Right lobe of liver (tissue), 6 donors: Measurements from ENCODE around the gene NDUFS3. TPM values are rescaled to one million over a fixed set of nuclear protein-coding genes. Genes with fewer than 3 reads are reported as not detected.
A peak's percentile ranks its signal among the peaks of the same experiment; 100 is the strongest.

ENCODE experiments used
- ATAC-seq, 4 donors: fragments of 200-7000 bp; cut with Tn5 transposase; one replicate each; pipeline ENCODE4 v1.9.1; 2020; ENCODE audit warnings: mild to moderate bottlenecking in 4 of 4, moderate library complexity in 4 of 4
- DNase-seq, 3 donors: peaks; one replicate each; pipeline ENCODE4 v3.0.0-alpha.2; 2020
- H3K27ac ChIP-seq, 3 donors: fragments of 200-600 bp; one replicate each; pipeline ENCODE4 v1.8.0; 2022
- H3K27me3 ChIP-seq, 2 donors: fragments of 200-600 bp; one replicate each; pipeline ENCODE4 v1.8.0; 2022
- H3K36me3 ChIP-seq, 4 donors: fragments of 200-600 bp; sonication (generic) in 1 of 4; one replicate each; pipeline versions ENCODE4 v1.5.1 to v1.8.0; 2017 to 2022; ENCODE audit warnings: control low read depth in 1 of 4
- H3K4me1 ChIP-seq, 4 donors: fragments of 200-600 bp; sonication (generic) in 1 of 4; one replicate each; pipeline versions ENCODE4 v1.5.1 to v1.8.0; 2017 to 2022; ENCODE audit warnings: control low read depth in 1 of 4
- H3K4me3 ChIP-seq, 3 donors: fragments of 200-600 bp; one replicate each; pipeline ENCODE4 v1.8.0; 2022
- H3K9me3 ChIP-seq, 4 donors: fragments of 200-600 bp; sonication (generic) in 1 of 4; one replicate each; pipeline versions ENCODE4 v1.5.1 to v1.8.0; 2017 to 2022; ENCODE audit warnings: control low read depth in 1 of 4
- POLR2A ChIP-seq: fragments of 450-650 bp; IDR thresholded peaks from one replicate; pipeline ENCODE4 v1.6.1; 2017; ENCODE audit warnings: antibody characterized with exemption, mild to moderate bottlenecking
- WGBS: methylation state at CpG from one replicate; pipeline ENCODE4 v1.1.6; 2018; ENCODE audit warnings: low coverage, low lambda C conversion rate; ENCODE audit not compliant: insufficient coverage; ENCODE audit errors: missing lambda C conversion rate; 5-methylcytosine and 5-hydroxymethylcytosine counted together
- intact Hi-C, 2 donors: fragments of 100-400 bp; cut with DNase I; formaldehyde crosslinking; loops; one replicate each; pipeline versions ENCODE4 v1.11.2 to v1.14.1; 2022
- total RNA-seq, 6 experiments: library from RNA; depleted of rRNA in 2 of 6; stranded (reverse); fragments of >200 nt in 2 of 6; fragmentation: NEBNext Ultra II Directional in 3 of 6; extraction: Animal tissue kit (Norgen Biotek cat#: 25700) in 3 of 6; gene quantifications; one replicate each; pipeline versions ENCODE4 v1.1.0 to v1.2.4, GENCODE V29; 2016 to 2023
- TF ChIP-seq, protein P1 (sequence below), 4 donors: fragments of 200-600 bp in 3 of 4; fragments of 450-650 bp in 1 of 4; IDR thresholded peaks; one replicate each; pipeline versions ENCODE4 v1.5.1 to v1.8.0; 2016 to 2022; ENCODE audit warnings: antibody characterized with exemption in 4 of 4, mild to moderate bottlenecking in 2 of 4
- donor health status: DM: no; HTN: yes; CAD: no.
- donor health status: DM: no; HTN: no; CAD: no.
- donor health status: DM: no; HTN: no; CAD: no.
- donor health status: DM: no; HTN: yes; CAD: no.
- donor health status: DM: no; HTN: yes; CAD: no.

The NDUFS3 gene
- total RNA-seq, 6 experiments from 2014 or later, result 53.3 to 64.1 (median 58.2) TPM

DNA sequence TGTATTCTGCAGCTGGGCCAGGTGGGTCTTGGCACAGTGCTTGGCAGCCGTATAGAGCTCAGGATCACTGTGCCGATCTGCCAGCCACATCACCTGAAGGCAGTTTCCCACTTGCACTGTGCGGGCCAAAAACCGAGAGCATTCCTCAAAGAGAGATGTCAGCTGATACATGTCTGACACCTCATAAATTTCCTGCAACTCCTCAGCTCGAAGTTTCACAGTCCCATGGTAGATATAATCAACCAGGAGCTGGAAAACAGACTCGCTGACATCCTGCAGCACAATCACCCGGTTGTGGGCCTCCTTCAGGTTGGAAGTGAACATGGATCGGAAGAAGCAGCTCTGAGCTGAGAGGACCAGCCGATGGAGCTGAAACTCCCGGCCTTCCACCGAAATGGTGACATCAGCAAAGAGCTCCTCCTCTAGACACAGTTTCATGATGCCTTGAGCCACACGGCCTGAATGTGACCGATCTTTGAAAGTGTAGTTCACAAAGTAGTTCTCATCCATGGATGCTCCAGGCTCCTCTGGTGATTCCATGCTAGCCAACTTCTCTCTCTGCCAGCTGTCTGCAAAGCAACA is 1.3 kb upstream of the NDUFS3 start:
- intact Hi-C loops, result no loop called here
- peak in 1 of 3 donors; percentile 31 for DNase-seq
- Histone ChIP-seq H3K27ac (no peak overlapping the region), H3K4me1 (peaks cover 0 to 28% (median 14%) of the 10 kb centered on the region in 4 donors), H3K36me3 (peaks cover 0 to 43% (median 10%) of the 10 kb centered on the region in 4 donors), H3K27me3 (no peaks in the 10 kb centered on the region), H3K4me3 (peak overlapping the region in 1 of 3 donors; percentile 98), H3K9me3 (no peaks in the 10 kb centered on the region)
- 74% methylated on average over 6 of the region's 13 CpGs for WGBS
- TF ChIP-seq, protein P1, sequence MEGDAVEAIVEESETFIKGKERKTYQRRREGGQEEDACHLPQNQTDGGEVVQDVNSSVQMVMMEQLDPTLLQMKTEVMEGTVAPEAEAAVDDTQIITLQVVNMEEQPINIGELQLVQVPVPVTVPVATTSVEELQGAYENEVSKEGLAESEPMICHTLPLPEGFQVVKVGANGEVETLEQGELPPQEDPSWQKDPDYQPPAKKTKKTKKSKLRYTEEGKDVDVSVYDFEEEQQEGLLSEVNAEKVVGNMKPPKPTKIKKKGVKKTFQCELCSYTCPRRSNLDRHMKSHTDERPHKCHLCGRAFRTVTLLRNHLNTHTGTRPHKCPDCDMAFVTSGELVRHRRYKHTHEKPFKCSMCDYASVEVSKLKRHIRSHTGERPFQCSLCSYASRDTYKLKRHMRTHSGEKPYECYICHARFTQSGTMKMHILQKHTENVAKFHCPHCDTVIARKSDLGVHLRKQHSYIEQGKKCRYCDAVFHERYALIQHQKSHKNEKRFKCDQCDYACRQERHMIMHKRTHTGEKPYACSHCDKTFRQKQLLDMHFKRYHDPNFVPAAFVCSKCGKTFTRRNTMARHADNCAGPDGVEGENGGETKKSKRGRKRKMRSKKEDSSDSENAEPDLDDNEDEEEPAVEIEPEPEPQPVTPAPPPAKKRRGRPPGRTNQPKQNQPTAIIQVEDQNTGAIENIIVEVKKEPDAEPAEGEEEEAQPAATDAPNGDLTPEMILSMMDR (IDR thresholded peaks at IDR 0.05), result no peak
- no peak for TF ChIP-seq POLR2A
- no peak for ATAC-seq

DNA sequence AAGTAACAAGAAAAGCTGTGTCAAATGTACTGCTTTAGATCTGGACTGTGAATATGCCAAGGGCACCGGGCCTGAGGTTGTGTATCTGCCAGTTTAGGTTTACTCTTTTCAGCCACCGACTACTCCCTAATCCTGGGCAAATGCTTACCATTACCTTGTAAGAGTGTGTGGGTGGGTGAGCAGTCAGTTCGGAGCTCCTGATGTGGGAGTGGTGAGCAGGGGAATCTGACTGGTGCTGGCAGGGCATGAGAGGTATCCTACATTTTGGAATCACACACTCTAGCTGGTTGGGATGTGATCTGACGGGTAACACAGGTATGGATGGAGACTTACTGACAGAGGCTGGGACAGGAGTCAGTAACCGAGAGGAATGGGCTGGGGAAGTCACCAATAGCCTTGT is 5.0 kb downstream of the NDUFS3 start:
- intact Hi-C loops, result no loop called here
- TF ChIP-seq POLR2A, result no peak
- TF ChIP-seq, protein P1 (IDR thresholded peaks at IDR 0.05), result no peak
- ATAC-seq (no peak), DNase-seq (no peak)
- Histone ChIP-seq H3K36me3 (peaks cover 0 to 50% (median 11%) of the 10 kb centered on the region in 4 donors), H3K27ac (no peak overlapping the region), H3K9me3 (no peaks in the 10 kb centered on the region), H3K27me3 (no peaks in the 10 kb centered on the region), H3K4me1 (peaks cover 0 to 5% (median 2%) of the 10 kb centered on the region in 4 donors), H3K4me3 (no peak overlapping the region)
- WGBS, result 79% methylated on average over 3 of the region's 5 CpGs

DNA sequence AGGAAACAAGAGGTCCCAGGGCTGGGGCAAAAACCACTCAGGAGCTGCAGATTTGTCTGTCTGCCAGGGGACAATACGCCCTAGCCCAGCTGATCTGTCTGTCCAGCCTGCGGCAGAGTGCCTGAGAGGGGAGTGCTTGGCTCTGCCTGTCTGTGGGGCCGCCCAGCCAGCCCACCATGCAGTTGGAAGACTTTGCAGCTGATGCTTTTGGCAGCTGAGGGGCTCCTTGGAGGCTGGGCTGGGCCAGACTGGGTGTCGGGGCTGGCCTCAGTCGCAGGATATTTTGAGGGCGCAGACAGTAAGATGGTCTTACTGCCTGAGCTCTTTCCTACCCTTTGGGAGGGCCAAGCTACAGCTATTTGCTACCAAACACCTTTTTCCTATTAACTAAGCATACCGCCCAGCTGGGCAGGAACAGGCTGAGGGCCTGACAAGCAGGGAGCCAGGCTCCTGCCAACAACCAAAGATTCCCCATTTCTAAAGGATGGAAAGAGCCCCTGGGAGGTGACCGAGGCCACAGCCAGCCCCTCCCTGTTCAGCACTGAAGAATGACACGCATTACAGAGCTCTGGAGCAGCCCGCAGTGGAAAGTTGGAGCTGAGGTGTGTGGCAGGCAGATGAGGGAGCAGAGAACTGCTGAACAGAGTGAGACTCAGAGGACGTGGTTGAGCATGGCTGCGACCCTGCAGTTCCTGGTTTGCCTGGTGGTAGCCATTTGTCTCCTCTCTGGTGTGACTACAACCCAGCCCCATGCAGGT is 7.4 kb downstream of the NDUFS3 start, which contains the start of gene FAM180B:
Gene FAM180B (plus strand): TSS at position 581 of the 758 bp plus-strand sequence. CDS start 91 bp downstream, at position 672.
- Histone ChIP-seq H3K27ac (no peak within 1 kb of the TSS), H3K27me3 (no peaks in the 10 kb centered on the region), H3K4me3 (no peak within 1 kb of the TSS), H3K4me1 (no peaks in the 10 kb centered on the region), H3K9me3 (no peaks in the 10 kb centered on the region), H3K36me3 (peaks cover 0 to 39% (median 7%) of the 10 kb centered on the region in 4 donors)
- 81% methylated on average over 6 of the region's 12 CpGs for WGBS
- peak in 1 of 4 donors; percentile 5 for ATAC-seq
- no peak for DNase-seq
- intact Hi-C loops, result no loop called here
- TF ChIP-seq, protein P1 (IDR thresholded peaks at IDR 0.05), result no peak
- TF ChIP-seq POLR2A, result no peak

DNA sequence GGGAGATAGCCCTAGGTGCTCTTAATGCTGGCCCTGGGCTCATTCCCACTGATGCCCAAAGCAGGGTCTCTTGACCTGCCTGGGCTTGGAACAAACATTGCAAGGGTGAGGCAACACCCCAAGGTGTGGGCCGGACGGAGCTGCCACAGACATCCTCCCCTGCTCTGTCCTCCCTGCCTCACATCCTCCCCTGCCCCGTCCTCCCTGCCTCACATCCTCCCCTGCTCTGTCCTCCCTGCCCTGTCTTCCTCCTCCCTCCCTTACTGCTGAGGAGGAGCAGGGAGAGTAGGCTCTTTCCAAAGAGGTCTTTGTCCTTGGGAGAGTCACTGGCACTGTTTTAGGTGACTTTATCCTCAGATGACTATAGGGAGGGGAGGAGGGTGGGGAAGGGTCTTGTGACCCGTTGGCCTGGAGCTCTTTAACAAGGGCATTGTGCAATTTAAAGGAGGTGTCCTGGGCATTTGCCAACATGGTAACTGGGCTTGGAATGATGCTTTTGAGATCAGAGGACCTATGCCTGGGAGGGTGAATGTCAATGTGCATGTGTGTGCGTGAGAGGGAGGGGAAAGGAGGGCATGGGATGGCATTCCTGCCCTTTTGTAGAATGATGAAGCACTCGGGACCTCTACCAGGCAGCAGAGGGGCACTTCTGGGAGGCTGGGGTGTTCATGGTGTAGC is 8.3 kb downstream of the NDUFS3 start:
- Histone ChIP-seq H3K4me3 (no peak overlapping the region), H3K27me3 (no peaks in the 10 kb centered on the region), H3K9me3 (no peaks in the 10 kb centered on the region), H3K27ac (no peak overlapping the region), H3K36me3 (peaks cover 0 to 30% (median 2%) of the 10 kb centered on the region in 4 donors), H3K4me1 (no peaks in the 10 kb centered on the region)
- DNase-seq (no peak), ATAC-seq (peak; percentile 4 to 37 (median 30))
- intact Hi-C loops, result no loop called here
- WGBS, result 40% methylated on average over 4 of the region's 6 CpGs
- no peak for TF ChIP-seq POLR2A
- TF ChIP-seq, protein P1 (IDR thresholded peaks at IDR 0.05), result no peak
